ENCODE data around the gene KCNQ4.

DNA sequence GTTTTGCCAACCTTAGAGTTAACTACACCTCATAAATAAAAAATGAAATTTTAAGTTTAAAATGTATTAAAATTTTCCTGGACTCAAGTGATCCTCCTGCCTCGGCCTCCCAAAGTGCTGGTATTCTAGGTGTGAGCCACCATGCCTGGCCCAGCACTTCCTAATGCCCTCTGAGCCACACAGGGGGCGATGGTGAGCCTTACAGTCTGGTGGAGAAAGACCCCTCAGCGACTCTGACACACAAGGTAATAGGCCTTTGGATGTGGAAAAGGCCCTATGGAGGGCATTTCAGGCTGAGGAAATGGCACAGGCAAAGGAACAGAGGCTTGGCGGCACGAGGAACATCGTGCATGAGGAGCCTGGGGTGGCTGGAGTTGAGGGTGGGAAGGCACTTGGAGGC is 71.9 kb downstream of the KCNQ4 start:
- TF ChIP-seq, protein P1, sequence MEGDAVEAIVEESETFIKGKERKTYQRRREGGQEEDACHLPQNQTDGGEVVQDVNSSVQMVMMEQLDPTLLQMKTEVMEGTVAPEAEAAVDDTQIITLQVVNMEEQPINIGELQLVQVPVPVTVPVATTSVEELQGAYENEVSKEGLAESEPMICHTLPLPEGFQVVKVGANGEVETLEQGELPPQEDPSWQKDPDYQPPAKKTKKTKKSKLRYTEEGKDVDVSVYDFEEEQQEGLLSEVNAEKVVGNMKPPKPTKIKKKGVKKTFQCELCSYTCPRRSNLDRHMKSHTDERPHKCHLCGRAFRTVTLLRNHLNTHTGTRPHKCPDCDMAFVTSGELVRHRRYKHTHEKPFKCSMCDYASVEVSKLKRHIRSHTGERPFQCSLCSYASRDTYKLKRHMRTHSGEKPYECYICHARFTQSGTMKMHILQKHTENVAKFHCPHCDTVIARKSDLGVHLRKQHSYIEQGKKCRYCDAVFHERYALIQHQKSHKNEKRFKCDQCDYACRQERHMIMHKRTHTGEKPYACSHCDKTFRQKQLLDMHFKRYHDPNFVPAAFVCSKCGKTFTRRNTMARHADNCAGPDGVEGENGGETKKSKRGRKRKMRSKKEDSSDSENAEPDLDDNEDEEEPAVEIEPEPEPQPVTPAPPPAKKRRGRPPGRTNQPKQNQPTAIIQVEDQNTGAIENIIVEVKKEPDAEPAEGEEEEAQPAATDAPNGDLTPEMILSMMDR (conservative IDR thresholded peaks at IDR 0.05): no peak; the same call in 1 of the 2 replicates
- TF ChIP-seq EZH2 (IDR thresholded peaks at IDR 0.05; ENCODE audit: low read depth): no peak

Data from PC-9 (cell line).